GM15510 (cell line): ENCODE results near the gene UNC5C.

Experiments used
- POLR2A ChIP-seq: IDR thresholded peaks from 3 replicates; pipeline ENCODE4 v1.6.1; 2011; ENCODE audit warnings: borderline replicate concordance; ENCODE audit not compliant: insufficient read length; ENCODE audit errors: extremely low read depth

UNC5C gene

GRCh38 chr4:95204873-95205272 is 343.9 kb downstream of the UNC5C start:
- TF ChIP-seq POLR2A, result no peak

GRCh38 chr4:95204267-95204844 is 344.4 kb downstream of the UNC5C start:
- no peak for TF ChIP-seq POLR2A

GRCh38 chr4:95198961-95199360 is 349.8 kb downstream of the UNC5C start:
- no peak for TF ChIP-seq POLR2A

GRCh38 chr4:95197353-95197752 is 351.4 kb downstream of the UNC5C start:
- TF ChIP-seq POLR2A, result no peak

GRCh38 chr4:95193391-95194224 is 355.2 kb downstream of the UNC5C start:
- TF ChIP-seq POLR2A, result no peak

GRCh38 chr4:95191537-95191936 is 357.2 kb downstream of the UNC5C start:
- no peak for TF ChIP-seq POLR2A

- TF ChIP-seq POLR2A, result no peak
These were observed 357.9 kb downstream of the UNC5C start for GRCh38 chr4:95190751-95191436.

GRCh38 chr4:95188701-95189370 is 359.9 kb downstream of the UNC5C start:
- TF ChIP-seq POLR2A, result no peak

GRCh38 chr4:95186666-95187065 is 362.1 kb downstream of the UNC5C start:
- TF ChIP-seq POLR2A, result no peak

GRCh38 chr4:95183656-95184408 is 364.9 kb downstream of the UNC5C start:
- no peak for TF ChIP-seq POLR2A

GRCh38 chr4:95181996-95182306 is 366.8 kb downstream of the UNC5C start:
- no peak for TF ChIP-seq POLR2A

- no peak for TF ChIP-seq POLR2A
These were observed 367.4 kb downstream of the UNC5C start for GRCh38 chr4:95181243-95181995.

- no peak for TF ChIP-seq POLR2A
These were observed 368.1 kb downstream of the UNC5C start for GRCh38 chr4:95180531-95181242.
